Fibroblast of the aortic adventitia (primary cell): ENCODE data around the gene ANG. TPM values are rescaled to one million over a fixed set of nuclear protein-coding genes. Genes with fewer than 3 reads are reported as not detected.
A peak's percentile ranks its signal among the peaks of the same experiment; 100 is the strongest.
"Not testable (repeated sequence)": the region's sequence is repeated elsewhere in the genome, so short reads cannot be mapped to it uniquely, and the experiment has no call there.

Experiments used
- DNase-seq: peaks from one replicate; pipeline ENCODE4 v3.0.0-alpha.2; 2010; ENCODE audit warnings: low read depth
- H3K4me3 ChIP-seq: 2 replicates; pipeline ENCODE4 v1.5.1; 2011; ENCODE audit warnings: low read depth, mild to moderate bottlenecking, control low read depth, low read length, moderate library complexity
- CTCF ChIP-seq: IDR thresholded peaks from 2 replicates; pipeline ENCODE4 v1.5.1; 2011; ENCODE audit warnings: mild to moderate bottlenecking, low read length, control low read depth, inconsistent platforms; ENCODE audit not compliant: insufficient read depth
- total RNA-seq: library from RNA; depleted of rRNA; stranded (reverse); fragments of >200 nt; gene quantifications from 2 replicates; pipeline ENCODE4 v1.2.3, GENCODE V29; 2012; ENCODE audit warnings: low replicate concordance

Gene ANG
- total RNA-seq, 1 donor = 4.8 TPM

DNA sequence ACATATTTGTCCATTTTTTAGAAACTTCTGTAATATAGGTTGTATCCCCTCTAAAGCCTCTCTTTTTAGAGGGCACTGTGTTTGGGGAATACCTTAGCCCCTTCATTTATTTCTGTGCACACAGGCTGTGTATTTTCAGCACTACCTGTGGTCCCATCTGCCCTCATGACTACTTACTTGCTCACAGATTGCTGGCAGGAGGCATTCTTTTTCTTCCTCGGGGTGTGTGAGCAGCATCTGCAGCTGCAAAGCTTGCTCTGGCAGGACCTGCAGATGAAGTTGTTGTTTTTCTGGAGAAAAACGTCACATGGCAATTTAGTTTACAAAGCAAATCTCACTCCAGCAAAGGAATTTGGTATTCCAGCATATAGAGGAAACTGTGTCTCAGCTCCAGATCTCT lies 24.3 kb downstream of the ANG start:
- no peak overlapping the region for H3K4me3 ChIP-seq
- no peak for DNase-seq
- no peak for TF ChIP-seq CTCF

DNA sequence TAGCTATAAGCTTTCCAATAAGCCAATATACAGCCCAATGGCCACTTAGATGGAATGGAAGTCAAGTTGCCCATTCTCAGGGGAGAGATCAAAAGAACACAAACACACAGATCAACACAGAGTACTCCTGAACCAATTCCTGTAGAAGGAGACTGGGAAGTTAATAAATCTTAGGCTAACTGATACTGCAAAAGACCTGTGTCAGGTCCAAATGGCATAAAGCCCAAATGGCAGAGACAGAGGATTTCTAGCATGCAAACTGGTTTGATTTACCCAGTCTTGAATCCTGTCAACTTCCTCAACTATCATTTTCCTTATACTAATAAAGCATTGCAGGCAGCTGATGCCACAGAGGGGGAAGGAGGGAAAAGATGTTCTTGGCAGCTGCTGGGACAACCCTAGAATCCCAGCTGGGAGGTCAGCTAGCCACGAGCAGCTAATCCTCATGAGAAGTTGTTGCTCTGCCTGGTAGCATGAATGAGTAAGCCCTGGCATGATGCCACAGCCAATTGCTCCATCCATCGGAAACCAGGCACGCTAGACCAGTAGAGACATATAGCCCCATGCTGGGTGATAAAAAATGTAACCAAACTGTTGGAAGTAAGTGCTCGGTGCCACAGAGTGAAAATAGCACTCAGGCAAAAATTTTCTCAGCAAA lies 26.2 kb downstream of the ANG start:
- no peak for TF ChIP-seq CTCF
- DNase-seq = peak; percentile 75
- H3K4me3 ChIP-seq = no peak overlapping the region

DNA sequence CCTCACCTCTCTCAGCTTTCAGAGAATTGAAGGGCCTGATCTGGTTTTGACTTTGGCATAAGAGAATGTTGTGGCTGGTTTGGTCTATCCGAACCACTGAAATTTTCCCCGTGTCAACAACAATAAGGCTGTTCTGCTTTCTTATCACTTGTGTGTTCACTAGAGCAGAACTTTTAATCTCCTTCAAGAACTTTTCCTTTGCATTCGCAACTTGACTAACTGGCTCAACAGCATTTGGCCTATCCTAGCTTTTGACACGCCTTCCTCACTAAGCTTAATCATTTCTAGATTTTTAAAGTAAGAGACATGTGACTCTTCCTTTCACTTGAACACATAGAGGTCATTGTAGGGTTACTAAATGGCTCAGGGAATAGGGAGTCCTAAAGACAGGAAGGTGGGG lies 31.2 kb downstream of the ANG start:
- no peak overlapping the region for H3K4me3 ChIP-seq
- no peak for DNase-seq
- no peak for TF ChIP-seq CTCF

GRCh38 chr14:20720741-20721140 lies 32.2 kb downstream of the ANG start:
- TF ChIP-seq CTCF = no peak
- no peak overlapping the region for H3K4me3 ChIP-seq
- DNase-seq = no peak

DNA sequence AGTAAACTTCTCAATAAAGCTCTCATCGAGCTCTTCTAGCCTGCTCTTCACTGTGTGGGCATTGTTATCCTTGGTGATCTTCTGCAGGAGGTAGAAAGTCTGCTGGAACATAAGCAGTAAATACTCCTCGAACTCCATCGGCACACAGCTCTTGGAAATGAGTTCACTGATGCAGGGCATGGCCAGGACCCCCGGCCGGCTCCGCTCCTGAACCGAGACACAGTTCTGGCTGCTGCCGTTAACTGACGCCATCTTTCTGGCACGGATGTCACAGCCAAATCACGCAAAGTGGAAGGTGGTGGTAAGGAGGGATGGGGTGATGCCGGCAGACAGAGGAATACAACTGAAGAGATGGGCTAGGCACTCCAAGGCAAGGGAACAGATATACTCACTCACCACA lies 33.5 kb downstream of the ANG start:
- H3K4me3 ChIP-seq = no peak overlapping the region
- DNase-seq = no peak
- no peak for TF ChIP-seq CTCF

- no peak overlapping the region for H3K4me3 ChIP-seq
- no peak for DNase-seq
- TF ChIP-seq CTCF = no peak
Observed at GRCh38 chr14:20723488-20723887, 34.9 kb downstream of the ANG start.

DNA sequence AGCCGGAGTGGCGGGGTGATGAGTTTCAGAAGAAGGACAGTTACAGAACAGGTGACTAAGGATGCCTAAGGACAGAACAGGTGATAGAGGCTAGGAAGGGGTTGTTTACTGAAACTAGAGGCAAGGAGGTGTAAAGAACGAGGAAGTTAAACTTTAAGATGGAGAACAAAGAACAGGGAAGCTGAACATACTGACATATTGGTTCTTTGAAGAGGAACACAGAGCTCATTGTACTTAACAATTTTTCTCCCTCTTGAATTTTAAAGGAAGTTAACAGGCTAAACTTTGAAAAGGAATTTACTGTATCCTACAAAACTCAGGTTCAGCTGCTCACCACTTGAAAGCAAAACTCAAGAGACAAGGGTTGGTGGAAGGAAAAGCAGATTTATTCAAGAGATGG lies 37.6 kb downstream of the ANG start:
- not testable (repeated sequence) for DNase-seq, H3K4me3 ChIP-seq
